Measurements from ENCODE around the gene PRKRA.
"Not testable (repeated sequence)": the region's sequence is repeated elsewhere in the genome, so short reads cannot be mapped to it uniquely, and the experiment has no call there.

Gene PRKRA

DNA sequence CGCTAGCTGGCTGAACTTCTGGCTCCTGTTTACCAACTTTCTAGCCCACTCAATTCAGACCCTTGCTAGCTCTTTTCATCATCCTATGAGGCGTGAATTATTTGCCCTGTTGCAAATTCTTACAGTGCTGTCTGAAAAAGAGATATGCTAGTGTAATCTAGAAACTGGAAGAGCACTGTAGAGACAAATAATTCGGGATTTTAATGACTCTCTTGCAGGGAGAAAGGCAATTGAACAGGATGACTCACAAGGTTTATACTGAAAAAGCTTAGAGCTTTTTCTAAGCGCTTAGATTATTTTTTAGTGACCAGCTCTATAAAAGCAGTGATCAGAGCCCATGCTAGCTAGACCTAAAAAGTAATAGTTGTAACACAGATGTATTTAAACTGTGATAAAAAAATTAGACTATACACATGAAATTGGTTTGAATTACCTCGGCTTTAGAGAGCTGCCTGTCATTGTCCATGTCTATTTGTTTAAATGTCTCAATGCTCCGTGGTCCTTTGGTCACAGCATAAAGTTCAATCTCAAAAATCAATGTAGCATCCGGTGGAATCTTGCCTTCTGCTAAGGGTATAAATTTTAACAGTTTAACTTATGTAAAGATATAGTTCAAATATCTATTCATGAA, 18.4 kb upstream of the PRKRA start:
- no peak for DNase-seq

DNA sequence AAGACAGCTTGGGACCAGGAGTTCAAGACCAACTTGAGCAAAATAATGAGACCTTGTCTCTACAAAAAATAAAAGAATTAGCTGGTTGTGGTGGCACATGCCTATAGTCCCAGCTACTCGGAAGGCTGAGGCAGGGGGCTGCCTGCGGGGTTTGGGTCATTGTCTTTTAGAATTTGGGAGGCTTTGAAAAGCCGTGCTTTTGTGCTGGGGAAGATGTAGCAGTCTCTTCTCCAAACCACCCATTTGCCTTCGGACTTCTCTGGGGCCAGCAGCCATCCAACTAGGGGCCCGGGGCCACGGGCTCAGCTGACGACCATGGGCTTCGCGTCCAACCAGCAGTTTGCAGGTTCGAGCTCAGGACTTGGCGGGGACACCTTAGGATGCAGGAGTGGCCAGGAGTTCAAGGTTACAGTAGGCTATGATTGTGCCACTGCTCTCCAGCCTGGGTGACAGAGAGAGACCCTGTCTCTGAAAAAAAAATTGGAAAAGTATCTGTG, 6.5 kb upstream of the PRKRA start:
- no peak for DNase-seq

DNA sequence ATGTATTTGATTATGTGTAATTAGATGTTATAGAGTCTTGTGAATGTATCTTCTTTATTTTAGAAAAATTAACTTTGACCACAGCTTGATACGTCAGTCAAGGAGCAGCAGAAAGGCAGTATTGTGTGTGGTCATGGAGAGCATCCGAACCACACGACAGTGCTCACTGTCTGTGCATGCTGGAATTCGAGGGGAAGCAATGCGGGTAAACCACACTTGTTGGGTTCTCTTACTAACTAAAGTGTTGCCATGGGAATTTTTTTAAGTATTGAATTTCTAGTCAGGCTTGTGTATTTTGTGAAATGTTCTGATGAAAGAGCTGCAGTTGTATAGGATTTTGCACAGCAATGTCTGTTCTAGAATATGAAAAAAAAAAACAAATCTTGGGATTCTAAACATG, 5.0 kb upstream of the PRKRA start:
- DNase-seq = no peak

DNA sequence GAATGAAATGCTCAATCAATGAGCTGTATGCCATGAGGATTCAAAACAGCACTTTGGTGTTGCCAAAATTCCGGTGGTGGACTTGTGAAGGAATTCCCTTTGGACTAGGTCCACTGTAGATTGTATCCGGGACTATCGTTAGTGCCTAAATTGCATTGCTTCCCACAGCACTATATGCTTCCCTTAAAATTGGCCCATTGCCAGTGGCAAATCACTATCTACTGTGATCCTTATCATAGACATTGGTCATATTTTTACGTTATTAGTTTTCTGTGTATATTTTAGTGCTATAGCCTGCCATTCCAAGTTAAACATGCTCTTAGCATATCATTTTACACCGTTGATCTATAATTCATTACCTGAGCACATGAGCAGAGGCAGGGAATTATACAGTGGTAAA, 1.9 kb upstream of the PRKRA start:
- DNase-seq = no peak

DNA sequence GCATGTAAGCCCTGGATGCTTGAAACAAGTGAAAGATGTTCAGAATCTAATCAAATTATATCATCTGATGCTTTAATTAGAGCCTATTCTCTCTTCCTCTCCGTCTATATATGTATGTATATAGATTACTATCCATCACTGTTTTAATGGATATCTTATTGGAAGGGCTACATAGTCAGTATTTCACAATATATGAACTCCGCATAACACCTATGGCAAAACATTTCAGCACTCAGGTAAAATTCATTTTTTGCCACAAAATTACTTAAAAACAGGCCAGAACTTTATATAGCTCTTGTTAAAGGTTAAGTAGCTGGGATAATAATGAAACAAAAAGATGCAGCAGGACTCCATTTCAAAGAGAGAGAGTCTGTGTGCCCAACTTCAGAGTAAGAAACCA, 1.4 kb upstream of the PRKRA start:
- no peak for DNase-seq

DNA sequence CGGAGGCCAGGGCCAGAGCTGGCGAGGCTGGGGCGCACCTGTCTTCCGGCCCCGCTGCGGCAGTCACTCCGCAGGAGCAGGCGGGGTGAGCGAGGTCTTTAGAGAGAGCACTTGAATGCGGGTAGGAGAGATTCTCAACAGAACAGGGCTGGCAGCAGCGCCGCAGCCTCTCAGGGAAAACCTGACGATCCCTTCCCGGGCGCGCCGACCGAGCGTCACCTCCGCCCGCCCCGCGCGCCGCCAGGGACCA, 526 bp downstream of the PRKRA start:
- peak in 7 of 56 donors; percentile 33 to 78 (median 64) for DNase-seq

DNA sequence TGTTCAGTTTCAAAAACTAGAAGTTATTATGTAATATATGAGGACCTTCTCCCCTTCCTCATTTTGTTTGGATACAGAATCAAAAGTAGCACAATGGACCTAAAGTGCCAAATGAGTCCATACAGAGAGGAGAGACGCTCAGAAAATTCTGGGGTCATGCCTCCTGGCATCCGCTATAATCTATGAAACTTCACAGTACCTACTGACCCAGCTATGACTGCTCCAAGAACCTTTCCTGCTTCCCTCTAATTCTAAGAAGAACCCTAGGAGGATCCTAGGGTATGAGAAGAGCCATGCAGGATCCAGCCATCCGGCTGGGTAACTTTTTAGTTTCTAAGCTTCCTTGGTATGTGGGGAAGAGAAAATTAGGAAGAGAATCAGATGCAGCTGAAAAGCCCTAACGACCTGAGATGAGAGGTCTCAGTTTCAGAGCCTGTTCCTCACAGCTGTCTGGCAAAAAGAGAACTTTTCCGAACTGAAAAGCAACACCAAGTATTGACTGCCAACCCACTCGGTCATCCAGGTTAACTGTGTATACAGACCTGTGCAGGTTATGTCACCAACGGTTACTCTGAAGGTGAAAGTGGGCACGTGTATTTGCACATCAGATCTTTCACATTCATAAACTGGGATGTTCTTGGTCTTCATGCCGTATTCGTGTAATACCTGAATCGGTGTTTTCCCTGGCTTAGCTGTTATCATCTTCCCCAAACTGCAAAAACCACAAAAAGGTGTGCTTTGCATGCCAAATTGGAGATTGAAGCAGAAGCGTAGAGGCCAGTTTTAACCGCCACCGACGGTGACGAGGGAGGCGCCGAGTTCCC, 1.1 kb downstream of the PRKRA start:
- DNase-seq = peak in 3 of 56 donors; percentile 26 to 74 (median 57)

DNA sequence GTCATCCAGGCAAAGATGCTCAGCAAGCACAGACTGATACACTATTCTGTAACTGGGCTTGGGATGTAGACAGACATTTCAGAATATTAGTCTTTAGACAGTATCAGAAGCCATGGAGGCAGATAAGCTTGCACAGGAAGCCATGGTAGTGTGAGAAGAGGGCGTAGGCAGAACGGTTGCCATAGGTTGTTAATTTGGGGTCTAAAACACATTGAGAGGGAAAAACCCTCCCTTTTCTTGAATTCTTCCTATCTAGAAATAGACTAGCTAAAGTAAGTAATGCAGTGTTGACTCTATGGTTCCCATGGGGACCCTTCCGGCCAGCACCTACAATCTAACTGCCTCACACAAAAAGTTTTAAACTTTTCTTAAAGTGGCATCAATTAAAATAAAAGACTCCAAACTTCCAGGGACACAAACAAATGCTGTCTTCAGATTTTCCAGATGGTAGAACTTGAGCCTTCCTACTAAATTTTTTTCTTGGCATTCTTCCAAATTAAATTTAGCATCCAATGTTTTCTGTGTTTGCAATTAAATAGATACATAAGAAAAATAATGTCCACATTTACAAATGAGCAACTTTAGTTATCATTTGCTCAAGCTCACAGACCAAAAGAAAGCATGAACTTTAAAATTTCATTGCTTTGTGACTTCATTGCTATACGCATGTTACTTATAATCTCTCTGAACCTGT, 1.9 kb downstream of the PRKRA start:
- DNase-seq = no peak

DNA sequence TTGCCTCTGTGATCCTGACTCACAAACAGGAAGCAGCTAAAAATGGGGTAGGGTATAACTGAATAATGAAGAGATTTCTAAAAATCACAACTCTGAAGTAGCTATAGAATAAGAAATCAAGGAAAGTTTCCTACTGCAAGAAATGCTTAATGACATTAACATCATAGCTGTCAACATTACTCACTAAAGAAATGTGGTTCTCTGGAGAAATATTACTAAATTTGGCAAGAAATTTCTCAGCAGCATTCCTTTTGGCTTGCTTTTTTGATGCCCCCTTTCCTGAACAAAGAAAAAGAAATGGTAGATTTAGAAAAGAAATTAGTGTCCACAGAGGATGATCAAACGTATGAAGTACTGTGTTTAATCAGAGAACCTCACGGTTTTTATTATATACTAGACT, 9.5 kb downstream of the PRKRA start:
- no peak for DNase-seq

DNA sequence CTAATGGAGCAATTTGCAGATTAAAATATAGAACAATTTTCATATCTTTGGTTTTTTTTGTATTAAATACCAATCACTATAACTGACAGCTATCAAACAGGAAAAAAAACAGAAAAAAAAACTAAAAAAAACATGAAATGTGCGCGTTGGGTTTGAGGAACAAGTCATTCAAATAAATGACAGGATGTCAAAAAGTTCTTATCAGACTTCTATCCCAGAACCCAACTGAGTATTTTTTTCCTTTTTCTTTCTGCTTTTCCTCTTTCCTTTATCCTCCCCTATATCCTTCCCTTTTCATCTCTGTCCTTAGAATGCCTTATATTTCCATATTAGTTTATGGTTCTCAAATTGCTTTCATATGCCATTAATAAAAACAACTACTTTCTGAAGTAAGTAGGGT, 14.3 kb downstream of the PRKRA start:
- no peak for DNase-seq

DNA sequence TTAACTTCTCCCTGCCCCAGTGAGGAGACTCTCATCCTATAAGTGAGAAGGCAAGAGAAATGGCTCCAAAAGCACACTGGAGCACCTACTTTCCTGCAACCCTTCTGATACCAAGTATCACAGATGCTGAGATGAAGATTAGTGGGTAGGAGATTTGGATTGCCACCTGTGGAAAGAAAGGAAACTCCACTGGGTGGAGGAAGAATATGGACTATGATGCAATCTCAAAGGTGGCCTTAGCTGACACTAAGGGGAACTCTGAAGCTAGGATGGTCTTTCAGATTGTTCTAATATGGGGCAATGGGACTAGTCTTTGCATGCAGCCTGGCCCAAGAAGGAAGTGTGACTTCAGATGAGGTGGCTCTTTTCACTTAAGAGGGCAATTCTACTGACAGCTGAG, 21.6 kb downstream of the PRKRA start:
- no peak for DNase-seq

DNA sequence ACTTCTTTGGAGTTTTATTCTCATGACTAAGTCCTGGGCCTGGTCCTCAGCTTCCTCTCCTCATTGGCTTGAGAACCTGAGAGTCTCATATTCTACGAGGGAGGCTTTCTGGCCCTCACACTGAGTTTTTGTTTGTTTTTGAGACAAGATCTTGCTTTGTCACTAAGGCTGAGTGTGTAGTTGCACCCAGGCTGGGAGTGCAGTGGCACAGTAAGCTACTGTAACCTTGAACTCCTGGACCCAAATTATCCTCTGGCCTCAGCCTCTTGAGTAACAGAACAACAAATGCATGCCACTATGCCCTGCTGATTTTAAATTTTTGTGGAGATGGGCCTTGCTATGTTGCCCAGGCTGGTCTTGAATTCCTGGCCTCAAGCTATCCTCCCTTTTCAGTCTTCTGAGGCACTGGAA, 22.6 kb downstream of the PRKRA start:
- no peak for DNase-seq

DNA sequence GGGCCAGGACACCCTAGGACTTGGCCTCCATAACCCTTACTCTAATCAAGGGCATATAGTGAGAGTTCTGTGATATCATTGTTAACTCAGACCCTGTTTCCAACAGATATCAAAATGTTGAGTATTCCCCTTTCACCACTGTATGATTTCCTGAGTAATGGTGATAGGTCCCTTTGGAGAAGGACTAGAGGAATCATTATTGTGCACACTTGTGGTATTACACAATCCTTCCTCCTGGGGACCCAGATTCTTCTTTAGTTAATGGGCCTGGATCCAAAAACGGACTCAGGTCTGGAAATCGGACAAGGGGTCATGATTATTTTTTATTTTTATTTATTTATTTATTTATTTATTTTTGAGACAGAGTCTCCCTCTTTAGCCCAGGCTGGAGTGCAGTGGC, 23.5 kb downstream of the PRKRA start:
- DNase-seq = no peak

DNA sequence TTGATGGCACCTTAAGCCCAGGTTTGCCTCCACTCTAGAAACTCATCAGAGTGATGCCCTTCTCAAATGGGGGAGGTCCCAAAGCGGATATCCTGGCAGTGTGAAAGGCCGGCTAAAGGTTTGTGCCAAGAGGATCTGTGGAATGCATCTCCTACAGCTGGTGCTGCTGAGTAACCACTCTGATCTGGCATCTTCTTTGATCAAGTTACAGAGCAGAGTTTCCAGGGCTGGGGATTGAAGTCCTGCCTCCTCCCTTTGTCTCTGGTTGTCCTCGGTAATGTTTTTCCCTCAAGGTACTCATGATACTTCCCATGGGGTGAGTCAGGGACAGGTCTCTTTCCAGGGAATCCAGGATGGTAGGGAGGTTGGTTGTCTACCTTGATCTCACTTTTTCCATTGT, 24.6 kb downstream of the PRKRA start:
- DNase-seq = no peak

DNA sequence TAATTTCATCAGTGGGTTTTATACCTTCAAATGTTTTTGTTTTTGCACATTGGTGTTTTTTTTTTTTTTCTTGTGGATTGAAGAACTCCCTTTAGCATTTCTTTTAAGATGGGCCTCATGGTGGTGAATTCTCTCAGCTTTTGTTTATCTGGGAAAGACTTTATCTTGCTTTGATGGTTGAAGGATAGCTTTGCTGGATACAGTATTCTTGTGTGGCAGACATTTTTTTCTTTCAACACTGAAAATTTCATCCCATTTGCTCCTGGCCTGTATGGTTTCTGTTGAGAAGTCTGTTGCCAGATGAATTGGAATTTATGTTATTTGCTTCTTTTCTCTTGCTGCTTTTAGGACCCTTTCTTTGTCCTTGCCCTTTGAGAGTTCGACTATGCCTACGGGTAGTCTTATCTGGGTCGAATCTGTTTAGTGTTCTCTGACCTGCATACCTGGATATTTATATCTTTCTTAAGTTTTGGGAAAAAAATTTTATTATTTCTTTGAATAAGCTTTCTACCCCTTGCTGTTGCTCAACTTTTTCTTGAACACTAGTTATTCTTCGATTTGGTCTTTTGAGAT, 25.6 kb downstream of the PRKRA start:
- DNase-seq = no peak

DNA sequence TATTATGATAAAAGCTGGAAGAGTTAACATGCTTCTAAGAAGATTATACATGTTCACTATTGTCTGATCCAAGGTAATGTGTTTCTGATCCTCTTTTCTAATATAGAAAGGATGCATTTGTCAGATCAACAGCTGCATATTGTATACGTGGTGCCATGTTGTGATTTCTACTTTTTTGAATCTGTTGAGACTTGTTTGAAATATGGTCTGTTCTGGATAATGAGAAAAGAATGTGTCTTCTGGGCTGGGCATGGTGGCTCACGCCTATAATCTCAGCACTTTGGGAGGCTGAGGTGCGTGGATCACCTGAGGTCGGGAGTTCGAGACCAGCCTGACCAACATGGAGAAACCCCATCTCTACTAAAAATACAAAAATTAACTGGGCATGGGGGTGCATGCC, 27.2 kb downstream of the PRKRA start:
- not testable (repeated sequence) for DNase-seq

DNA sequence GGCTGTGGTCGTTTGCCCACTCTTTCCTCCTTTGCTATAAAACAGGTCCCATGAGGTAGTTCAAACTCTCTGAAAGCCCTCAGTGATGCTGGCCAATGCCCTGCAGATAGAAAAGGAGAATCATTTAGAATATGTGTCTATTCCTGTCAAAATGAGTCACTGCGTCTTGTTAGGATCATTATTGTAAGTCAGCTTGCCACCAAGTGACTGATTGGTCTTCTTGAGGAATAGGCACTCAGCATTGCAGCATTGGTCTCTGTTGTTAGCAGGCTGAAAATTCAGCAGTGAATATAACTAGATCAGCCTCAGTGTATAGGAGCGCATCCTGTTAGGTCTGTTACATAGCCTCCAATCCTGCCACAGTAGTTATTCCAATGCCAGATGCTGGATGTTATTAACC, 28.9 kb downstream of the PRKRA start:
- DNase-seq = no peak

DNA sequence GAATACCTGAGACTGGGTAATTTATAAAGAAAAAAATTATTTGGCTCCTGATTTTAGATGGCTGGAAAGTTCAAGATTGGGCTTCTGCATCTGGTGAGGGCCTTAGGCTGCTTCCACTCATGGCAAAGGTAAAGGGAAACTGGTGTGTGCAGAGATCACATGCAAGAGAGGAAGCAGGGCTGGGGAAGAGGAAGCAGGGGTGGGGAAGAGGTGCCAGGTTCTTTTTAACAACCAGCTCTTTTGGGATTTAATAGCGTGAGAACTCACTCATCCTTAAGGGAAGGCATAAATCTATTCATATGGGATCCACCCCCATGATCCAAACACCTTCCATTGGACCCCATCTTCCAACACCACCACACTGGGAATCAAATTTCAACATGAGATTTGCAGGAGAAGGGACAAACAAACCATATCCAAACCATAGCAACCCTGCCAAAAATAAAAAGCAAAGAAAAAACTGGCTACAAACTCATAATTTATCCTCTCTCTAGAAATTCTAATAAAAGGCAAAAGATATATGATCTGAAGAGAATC, 30.4 kb downstream of the PRKRA start:
- no peak for DNase-seq

DNA sequence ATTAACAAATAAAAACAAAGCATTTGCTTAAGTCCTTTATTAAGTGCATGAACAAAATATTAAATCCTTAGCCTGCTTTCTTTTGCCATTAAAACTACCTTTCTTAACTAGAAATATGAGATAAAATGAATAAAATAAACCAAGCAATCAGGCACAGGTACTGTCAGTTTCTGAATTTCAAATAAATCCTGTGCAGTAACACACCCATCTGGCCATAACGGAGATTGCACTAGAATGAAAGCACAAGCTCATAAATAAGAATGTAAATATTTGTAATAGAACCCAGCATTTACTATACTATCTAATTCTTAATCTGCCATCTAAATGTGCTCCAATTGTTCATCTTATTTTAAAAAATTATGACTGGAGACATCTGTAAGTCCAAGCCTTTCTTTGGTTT, 31.9 kb downstream of the PRKRA start:
- DNase-seq = no peak

DNA sequence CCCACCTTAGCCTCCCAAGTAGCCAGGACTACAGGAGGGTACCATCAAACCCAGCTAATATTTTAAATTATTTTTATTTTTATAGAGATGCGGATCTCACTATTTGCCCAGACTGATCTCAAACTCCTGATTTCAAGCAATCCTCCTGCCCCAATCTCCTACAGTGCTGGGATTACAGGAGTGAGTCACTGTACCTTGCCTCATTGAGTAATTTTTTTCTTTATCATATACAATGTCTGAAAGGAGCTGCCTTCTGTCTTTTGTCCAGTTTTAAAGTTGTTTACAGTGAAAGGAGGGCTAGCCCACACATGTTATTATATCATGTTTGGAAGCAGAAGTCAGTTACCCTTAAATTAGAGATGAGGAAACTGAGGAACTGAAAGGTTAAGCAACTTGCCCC, 32.5 kb downstream of the PRKRA start:
- DNase-seq = no peak

DNA sequence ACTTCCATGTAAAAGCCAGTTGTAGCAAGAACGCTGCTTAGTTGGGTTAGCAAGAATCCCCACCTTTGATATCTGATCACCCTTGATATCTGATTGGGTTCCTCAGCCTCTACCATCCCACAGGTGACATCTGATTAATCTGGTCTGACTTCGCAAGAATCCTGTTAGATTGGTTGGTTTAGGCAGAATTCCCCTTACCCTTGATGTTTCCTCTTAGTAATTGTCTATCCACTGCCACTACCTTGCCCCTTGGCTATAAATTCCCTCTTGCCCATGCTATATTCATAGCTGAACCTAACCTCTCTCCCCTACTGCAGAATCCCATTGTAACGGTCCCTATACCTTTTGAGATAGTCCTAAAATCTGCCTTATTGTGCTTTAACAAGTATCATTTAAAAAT, 33.1 kb downstream of the PRKRA start:
- DNase-seq = no peak

DNA sequence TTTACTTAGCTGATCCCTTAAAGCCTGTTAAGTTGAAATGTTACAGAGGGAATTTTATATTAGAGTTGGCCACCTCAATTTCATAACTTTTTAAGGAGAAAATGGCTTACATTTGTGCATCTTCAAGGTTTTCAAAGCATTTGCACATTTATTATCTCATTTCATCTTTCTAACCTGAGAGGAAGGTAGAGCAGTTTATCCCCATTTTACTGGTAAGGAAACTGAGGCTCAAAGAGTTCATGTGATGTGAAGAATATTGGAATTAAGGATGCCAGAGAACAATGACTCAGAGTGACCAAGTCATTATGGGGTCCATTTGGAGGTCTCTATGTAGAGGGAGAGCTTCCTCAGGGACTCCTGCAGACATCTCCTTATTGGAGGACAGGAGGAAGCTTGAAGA, 35.0 kb downstream of the PRKRA start:
- DNase-seq = no peak

Measured in amygdala (tissue), 56 donors.